NCI-H345 (cell line): ENCODE results near the gene NIPBL.
"Not testable (repeated sequence)": the region's sequence is repeated elsewhere in the genome, so short reads cannot be mapped to it uniquely, and the experiment has no call there.

Experiments used
- DNase-seq: peaks from one replicate; lab custom pipeline; 2025; lab: John Stamatoyannopoulos, UW

NIPBL gene

GRCh38 chr5:37039824-37040223, 163.3 kb downstream of the NIPBL start:
- DNase-seq, result no peak

GRCh38 chr5:37043693-37044092, 167.1 kb downstream of the NIPBL start:
- DNase-seq, result no peak

DNA sequence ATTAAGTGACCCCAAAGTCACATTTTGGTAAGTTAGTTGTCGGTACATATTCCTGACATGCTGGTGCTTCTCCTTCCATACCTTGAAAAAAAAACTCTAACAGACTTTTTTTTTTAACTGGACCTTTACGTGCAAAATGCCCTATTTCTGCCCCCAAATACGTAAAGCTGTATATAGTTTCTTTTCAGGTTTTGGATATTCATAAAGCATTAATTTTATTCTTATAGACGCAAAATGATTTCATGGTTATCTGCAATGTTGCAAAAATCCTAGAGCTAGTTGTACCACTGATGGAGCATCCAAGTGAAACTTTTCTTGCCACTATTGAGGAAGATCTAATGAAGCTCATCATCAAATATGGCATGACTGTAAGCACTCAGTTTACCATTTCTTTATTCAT, 167.6 kb downstream of the NIPBL start:
- no peak for DNase-seq

GRCh38 chr5:37045703-37046102, 169.1 kb downstream of the NIPBL start:
- no peak for DNase-seq

- DNase-seq, result no peak
These were observed 171.4 kb downstream of the NIPBL start for GRCh38 chr5:37047947-37048346.

DNA sequence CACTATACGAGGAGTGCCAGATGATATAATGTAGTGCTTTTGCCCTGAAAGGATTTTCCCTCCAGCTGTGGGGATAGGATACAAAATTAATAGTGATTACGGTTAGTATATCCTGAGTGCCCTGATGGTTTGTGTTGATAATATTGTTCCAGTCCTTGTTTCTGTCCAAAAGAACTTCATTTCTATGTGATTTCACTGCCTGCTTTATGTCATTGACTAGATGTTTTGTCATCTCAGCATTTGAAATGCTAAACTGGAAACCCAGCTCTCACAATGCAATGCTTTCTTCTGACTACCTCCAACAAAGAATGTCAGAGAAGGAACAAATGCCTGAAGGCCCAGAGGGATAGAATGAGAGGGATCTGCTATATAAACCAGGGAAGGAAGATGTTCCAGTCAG, 177.8 kb downstream of the NIPBL start:
- no peak for DNase-seq

DNA sequence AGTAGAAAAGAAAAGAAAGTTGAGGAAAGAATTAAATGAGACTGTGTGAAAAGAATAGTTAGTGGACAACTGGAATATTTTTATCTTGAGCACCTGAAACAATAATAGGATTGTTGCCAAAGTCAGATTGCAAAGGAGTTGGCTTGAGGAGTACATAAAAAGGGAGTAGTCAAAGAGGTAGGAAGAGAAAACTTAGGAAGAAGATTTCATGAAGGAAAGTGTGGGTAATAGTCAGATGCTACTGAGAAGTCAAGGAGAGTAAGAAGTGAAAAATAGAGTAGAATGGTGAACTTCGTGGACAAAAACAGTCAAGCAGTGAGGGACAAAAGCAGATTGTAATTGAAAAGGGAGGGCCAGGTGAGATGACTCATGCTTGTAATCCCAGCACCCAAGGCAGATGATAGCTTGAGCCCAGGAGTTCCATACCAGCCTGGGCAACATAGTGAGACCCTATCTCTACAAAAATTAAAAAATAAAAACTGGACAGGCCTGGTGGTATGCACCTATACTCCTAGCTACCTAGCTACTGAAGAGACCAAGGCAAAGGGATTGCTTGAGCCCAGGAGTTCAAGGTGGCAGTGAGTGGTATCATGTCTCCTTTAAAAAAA, 178.9 kb downstream of the NIPBL start:
- no peak for DNase-seq

DNA sequence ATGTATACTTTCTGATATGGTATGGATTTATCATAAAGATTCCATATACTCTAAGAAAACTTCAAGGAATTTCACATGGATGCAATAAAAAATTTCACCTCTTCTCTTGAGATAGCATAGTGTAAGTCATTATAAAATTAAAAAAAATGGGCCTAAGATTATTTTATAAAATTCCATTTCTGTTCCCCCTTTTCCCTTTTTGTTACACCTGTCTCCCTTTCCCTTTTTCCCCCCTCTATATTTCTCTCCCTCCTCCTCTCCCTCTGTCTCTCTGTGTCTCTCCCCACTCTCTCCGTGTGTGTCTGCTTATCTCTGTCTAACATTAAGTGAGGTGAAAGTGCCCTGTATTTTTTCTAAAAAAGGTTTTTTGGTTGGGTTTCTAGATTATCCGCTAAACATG, 180.2 kb downstream of the NIPBL start:
- no peak for DNase-seq

GRCh38 chr5:37060030-37060429, 183.5 kb downstream of the NIPBL start:
- no peak for DNase-seq

GRCh38 chr5:37063739-37064138, 187.2 kb downstream of the NIPBL start:
- no peak for DNase-seq

DNA sequence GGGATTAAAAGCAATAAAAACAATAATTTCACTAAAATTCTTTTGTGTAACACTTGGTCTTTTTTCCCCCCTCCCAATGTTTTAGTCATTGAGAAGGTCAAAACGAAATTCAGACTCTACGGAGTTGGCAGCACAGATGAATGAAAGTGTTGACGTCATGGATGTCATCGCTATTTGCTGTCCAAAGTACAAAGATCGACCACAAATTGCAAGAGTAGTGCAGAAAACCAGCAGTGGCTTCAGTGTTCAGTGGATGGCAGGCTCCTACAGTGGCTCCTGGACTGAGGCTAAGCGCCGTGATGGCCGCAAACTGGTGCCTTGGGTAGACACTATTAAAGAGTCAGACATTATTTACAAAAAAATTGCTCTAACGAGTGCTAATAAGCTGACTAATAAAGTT, 187.9 kb downstream of the NIPBL start:
- no peak for DNase-seq

GRCh38 chr5:37071487-37071886, 194.9 kb downstream of the NIPBL start:
- DNase-seq, result no peak

DNA sequence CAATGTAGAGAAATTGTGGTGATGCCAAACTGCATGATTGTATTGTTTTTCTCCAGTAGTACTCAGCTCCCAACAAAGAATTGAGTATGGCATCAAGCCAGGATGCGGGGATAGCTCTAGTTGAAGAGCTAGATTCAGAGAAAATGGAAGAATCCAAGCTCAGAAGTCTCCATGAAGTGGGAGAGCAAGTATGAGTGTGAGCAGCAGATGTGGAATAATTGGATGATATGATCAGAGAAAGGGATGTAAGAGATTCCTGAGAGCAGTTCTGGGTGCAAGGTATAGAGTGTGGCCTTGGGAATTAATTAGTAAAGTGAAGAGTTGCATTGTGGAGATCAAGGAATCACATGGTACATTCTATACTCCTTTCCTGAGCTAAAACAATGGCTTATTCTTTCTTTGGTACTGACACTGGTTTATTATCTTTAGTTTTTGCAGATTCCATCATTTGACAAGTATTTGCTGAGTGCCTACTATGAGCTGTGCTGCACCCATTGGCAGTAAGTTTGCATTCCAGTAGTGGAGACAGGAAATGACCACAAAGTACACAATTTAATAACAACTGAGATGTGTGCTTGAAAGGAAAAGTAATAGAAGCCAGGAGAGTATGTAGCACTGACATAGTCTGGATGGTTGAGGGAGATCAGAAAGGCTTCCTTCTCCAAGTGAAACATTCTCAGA, 195.5 kb downstream of the NIPBL start:
- DNase-seq, result no peak

DNA sequence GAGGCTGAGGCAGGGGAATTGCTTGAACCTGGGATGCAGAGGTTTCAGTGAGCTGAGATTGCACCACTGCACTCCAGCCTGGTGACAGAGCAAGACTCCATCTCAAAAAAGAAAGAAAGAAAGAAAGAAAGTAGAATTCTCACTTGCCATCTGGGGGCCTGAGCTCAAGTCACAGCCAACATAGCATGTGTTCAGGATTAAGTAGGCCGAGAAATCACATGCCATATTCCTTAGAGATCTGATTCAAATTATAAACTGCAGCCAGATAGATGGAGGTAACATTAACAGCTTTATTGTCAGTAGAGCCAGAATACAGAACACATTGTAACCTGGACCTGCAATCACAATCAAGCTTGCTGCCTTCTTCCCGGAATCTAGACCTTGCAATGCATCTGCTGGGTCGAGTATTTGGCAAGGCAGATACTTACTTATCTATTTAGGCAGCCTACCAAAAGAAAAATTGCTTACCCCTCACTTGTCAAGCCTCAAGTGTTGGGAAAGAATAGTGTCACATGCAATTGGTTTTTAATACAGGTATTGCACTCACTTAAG, 198.9 kb downstream of the NIPBL start:
- DNase-seq, result no peak

DNA sequence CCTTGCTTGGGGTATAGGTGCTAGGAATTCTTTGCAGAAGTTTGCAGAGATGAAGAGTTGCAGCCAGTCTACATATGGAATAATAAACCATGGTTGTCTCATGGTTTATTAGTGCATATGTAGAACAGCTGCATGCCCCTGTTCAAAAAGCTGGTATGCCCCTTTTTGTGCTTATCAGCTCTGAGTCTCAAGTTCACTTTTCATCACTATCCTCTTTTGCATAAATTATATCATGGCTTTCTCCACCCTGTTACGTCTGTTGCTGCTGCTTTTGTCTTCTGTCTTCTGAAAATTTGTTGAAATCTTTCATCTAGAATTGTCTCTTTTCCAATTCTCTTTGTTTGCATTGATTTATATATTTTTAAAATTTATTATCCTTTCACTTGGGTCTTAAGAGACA, 200.6 kb downstream of the NIPBL start:
- no peak for DNase-seq

- no peak for DNase-seq
These were observed 204.1 kb downstream of the NIPBL start for GRCh38 chr5:37080697-37081096.

GRCh38 chr5:37082977-37083376, 206.4 kb downstream of the NIPBL start:
- DNase-seq, result not testable (repeated sequence)

GRCh38 chr5:37086026-37086425, 209.5 kb downstream of the NIPBL start:
- not testable (repeated sequence) for DNase-seq

- DNase-seq, result no peak
These were observed 210.1 kb downstream of the NIPBL start for GRCh38 chr5:37086466-37087173.

DNA sequence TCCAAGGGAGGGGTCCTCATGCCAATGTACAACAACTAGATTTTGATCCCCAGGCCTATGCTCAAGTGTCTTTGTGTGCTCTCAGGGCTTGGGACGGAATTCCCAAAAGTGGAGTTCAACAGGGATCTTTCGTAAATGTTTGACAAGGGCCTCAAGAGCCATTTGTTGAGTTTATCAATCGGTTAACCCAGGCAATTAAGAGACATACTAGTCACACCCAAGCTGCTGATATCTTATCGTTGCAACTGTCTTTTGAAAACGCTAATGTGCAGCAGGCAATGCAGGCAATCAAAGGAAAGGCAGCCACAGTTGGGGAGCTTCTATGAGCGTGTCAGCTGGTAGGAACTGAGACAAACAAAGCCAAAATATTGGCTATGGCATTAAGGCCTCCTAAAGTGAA, 211.4 kb downstream of the NIPBL start:
- no peak for DNase-seq

GRCh38 chr5:37090123-37090726, 213.7 kb downstream of the NIPBL start:
- DNase-seq, result no peak

DNA sequence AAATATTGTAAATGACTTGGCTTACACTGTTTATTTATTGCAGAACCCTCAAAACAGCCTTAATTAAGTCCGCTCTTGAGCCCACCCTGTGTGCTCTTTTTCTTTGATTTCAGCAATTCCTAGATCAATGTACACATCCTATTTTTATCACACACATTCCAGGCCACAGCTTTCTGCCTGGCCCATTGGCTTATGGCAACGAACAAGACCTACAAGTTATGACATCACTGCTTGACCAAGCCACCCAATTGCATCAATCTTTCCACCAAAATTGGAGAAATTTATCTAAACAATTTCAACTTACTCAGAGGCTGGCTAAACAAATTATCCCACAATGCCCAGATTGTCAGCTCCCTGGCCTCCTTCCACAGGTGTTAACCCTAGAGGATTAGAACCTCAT, 214.2 kb downstream of the NIPBL start:
- DNase-seq, result no peak

DNA sequence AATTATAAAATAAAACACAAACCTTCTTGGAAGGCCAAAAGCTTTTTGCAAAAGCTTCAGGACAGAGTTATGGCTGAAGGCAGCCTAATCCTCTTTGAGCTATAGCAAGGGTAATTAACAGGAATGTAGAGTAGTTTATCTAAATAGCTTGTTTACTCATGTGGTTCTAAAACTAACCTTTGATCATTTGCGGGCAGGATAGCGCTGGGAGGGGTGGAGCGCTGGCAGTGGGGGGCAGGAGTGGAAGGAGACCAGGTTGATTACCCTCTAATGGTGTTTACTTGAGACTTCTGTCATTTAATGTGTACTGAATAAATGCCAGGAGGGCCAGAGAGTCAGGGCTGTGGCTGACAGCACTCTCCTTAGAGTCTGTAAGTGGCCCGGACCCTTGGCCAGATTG, 217.2 kb downstream of the NIPBL start:
- DNase-seq, result not testable (repeated sequence)
